GM12878 (cell line): ENCODE results near the gene PLA2G3. TPM values are rescaled to one million over a fixed set of nuclear protein-coding genes. Genes with fewer than 3 reads are reported as not detected.

Experiments used
- ATAC-seq: fragments of 200-7000 bp; cut with Tn5 transposase; 3 replicates; pipeline ENCODE4 v1.9.1; 2020; ENCODE audit warnings: mild to moderate bottlenecking, moderate library complexity
- BruUV-seq: library from RNA; stranded (reverse); fragments of 400-500 nt; replicated peaks from 2 replicates; lab custom pipeline; 2021; lab: Mats Ljungman, UMichigan
- CTCF ChIA-PET: fragments of 300-600 bp; sonication (Branson Sonifier 250); formaldehyde crosslinking; extraction: SDS; loops from one replicate; lab custom pipeline; 2021; ENCODE audit warnings: inconsistent platforms; lab: Yijun Ruan, JAX
- POLR2A ChIA-PET: fragments of 350-600 bp; formaldehyde crosslinking; extraction: SDS; loops from one replicate; lab custom pipeline; 2021; ENCODE audit warnings: inconsistent platforms; lab: Charles Lee
- RAD21 ChIA-PET: fragments of 300-600 bp; sonication (Branson Sonifier 250); formaldehyde crosslinking; loops from one replicate; lab custom pipeline; 2023; ENCODE audit warnings: antibody characterized with exemption; ENCODE audit not compliant: unreplicated experiment; lab: Charles Lee
- SMC1A ChIA-PET: fragments of 300-600 bp; sonication (Branson Sonifier 250); formaldehyde crosslinking; loops from one replicate; lab custom pipeline; 2023; ENCODE audit not compliant: unreplicated experiment, uncharacterized antibody; lab: Charles Lee
- DNase-seq: peaks from one replicate; pipeline ENCODE4 v3.0.0-alpha.2; 2011; ENCODE audit warnings: low read depth, low spot score
- FAIRE-seq: peaks from 3 replicates; lab custom pipeline; 2011; peaks lifted over from hg19 to GRCh38; lab: Jason Lieb, UNC
- H2AFZ ChIP-seq: 2 replicates; pipeline ENCODE4 v1.6.0; 2011; ENCODE audit warnings: low read depth, low read length, control low read depth; ENCODE audit not compliant: control insufficient read depth
- H3K27ac ChIP-seq: 2 replicates; pipeline ENCODE4 v1.5.1; 2011; ENCODE audit warnings: control low read depth; ENCODE audit not compliant: control insufficient read depth, insufficient read depth
- H3K27me3 ChIP-seq, 2 experiments: replicated peaks in 1 of 2; 2 replicates each; pipeline versions ENCODE4 v1.6.0 to v1.6.1; 2011; ENCODE audit warnings: low read length in 1 of 2; ENCODE audit not compliant: control insufficient read depth in 2 of 2, insufficient read depth in 2 of 2
- H3K36me3 ChIP-seq, 2 experiments: 2 replicates each; pipeline ENCODE4 v1.5.1; 2011; ENCODE audit warnings: low read length in 1 of 2; ENCODE audit not compliant: control insufficient read depth in 2 of 2, insufficient read depth in 2 of 2
- H3K4me1 ChIP-seq: 2 replicates; pipeline ENCODE4 v1.6.1; 2011; ENCODE audit warnings: mild to moderate bottlenecking, low read length, moderate library complexity, mixed read lengths; ENCODE audit not compliant: control insufficient read depth, insufficient read depth
- H3K4me2 ChIP-seq: 2 replicates; pipeline ENCODE4 v1.6.0; 2011; ENCODE audit warnings: control low read depth; ENCODE audit not compliant: control insufficient read depth, insufficient read depth
- H3K4me3 ChIP-seq: fragments of 200-600 bp; sonication (generic); 2 replicates; pipeline ENCODE4 v1.5.1; 2016
- H3K79me2 ChIP-seq: 2 replicates; pipeline ENCODE4 v1.6.0; 2011; ENCODE audit warnings: low read length; ENCODE audit not compliant: control insufficient read depth, insufficient read depth
- H3K9ac ChIP-seq: 2 replicates; pipeline ENCODE4 v1.8.0; 2011; ENCODE audit warnings: low read length, control low read depth, mixed read lengths; ENCODE audit not compliant: control insufficient read depth, insufficient read depth
- H3K9me3 ChIP-seq: replicated peaks from 3 replicates; pipeline ENCODE4 v1.5.1; 2011; ENCODE audit warnings: mild to moderate bottlenecking, low read length; ENCODE audit not compliant: control insufficient read depth, insufficient read depth
- H4K20me1 ChIP-seq: 2 replicates; pipeline ENCODE4 v1.6.0; 2011; ENCODE audit not compliant: control insufficient read depth, insufficient read depth
- ASH2L ChIP-seq: fragments of 300-600, 200-600 bp; sonication (generic); IDR thresholded peaks from 2 replicates; pipeline ENCODE4 v1.6.1; 2017; ENCODE audit warnings: low read depth, mild to moderate bottlenecking, borderline replicate concordance
- CEBPB ChIP-seq, 2 experiments: fragments of 150-350 bp in 1 of 2; IDR thresholded peaks; 2 replicates each; pipeline ENCODE4 v1.6.1; 2012 to 2014; ENCODE audit warnings: low read depth in 2 of 2, low read length in 2 of 2, borderline replicate concordance in 1 of 2, inconsistent platforms in 1 of 2
- POLR2A ChIP-seq: IDR thresholded peaks from 2 replicates; pipeline ENCODE4 v1.6.1; 2011; ENCODE audit warnings: low read depth, mild to moderate bottlenecking, low read length
- POLR2AphosphoS5 ChIP-seq: IDR thresholded peaks from 2 replicates; pipeline ENCODE4 v1.6.1; 2011; ENCODE audit warnings: mild to moderate bottlenecking, low read length, inconsistent platforms
- RB1 ChIP-seq: fragments of 450-650 bp; formaldehyde crosslinking; IDR thresholded peaks from 2 replicates; pipeline ENCODE4 v1.6.1; 2017; ENCODE audit warnings: mild to moderate bottlenecking, borderline replicate concordance
- SUZ12 ChIP-seq: fragments of 200-600 bp; sonication (generic); IDR thresholded peaks from one replicate; pipeline ENCODE4 v1.6.1; 2018; ENCODE audit warnings: antibody characterized with exemption, mild to moderate bottlenecking; ENCODE audit not compliant: unreplicated experiment
- WRNIP1 ChIP-seq: IDR thresholded peaks from 2 replicates; pipeline ENCODE4 v1.6.1; 2011; ENCODE audit warnings: low read depth, low read length, improper control_type of control experiment, borderline replicate concordance
- WGBS: methylation state at CpG from one replicate; pipeline ENCODE4 v1.1.6; 2016; ENCODE audit warnings: low lambda C conversion rate; ENCODE audit not compliant: insufficient replicate concordance, insufficient coverage; ENCODE audit errors: missing lambda C conversion rate; 5-methylcytosine and 5-hydroxymethylcytosine counted together
- in situ Hi-C: fragments of 300-500 bp; cut with MboI; formaldehyde crosslinking; loops from 9 replicates; pipeline ENCODE4 v1.14.3; 2018; ENCODE audit warnings: mixed read lengths
- intact Hi-C: fragments of 100-400 bp; cut with micrococcal nuclease; formaldehyde crosslinking; loops from one replicate; pipeline ENCODE4 v1.14.2; 2022; ENCODE audit not compliant: unreplicated experiment
- polyA plus RNA-seq, 11 experiments: library from polyadenylated mRNA; depleted of rRNA in 4 of 11; unstranded in 6 of 11; stranded (reverse) in 5 of 11; fragments of >200 nt; fragmentation: Nextera tagmentation in 4 of 11; fragmentation: Illumina TruSeq in 1 of 11; extraction: Ambion mirVana in 4 of 11; extraction: Trizol in 1 of 11; gene quantifications; 1 replicate in 1 of 11; 2 replicates in 10 of 11; pipeline versions ENCODE4 v1.2.1 to v1.2.3, GENCODE V29; 2011 to 2016; ENCODE audit warnings: inconsistent platforms in 2 of 11, missing spikeins in 2 of 11, low read depth in 1 of 11
- total RNA-seq, 4 experiments: library from RNA; depleted of rRNA in 3 of 4; stranded (reverse); fragments of >200 nt in 3 of 4; fragmentation: Illumina TruSeq in 1 of 4; extraction: Trizol in 1 of 4; gene quantifications; 2 replicates each; pipeline versions ENCODE4 v1.2.1 to v1.2.3, GENCODE V29; 2013 to 2021
- TF ChIP-seq, protein P1 (sequence below): fragments of 450-650 bp; IDR thresholded peaks from 2 replicates; pipeline ENCODE4 v1.6.1; 2017; ENCODE audit warnings: low read depth, mild to moderate bottlenecking, moderate library complexity
- TF ChIP-seq, protein P2 (sequence below): fragments of 450-650 bp; IDR thresholded peaks from 2 replicates; pipeline ENCODE4 v1.6.1; 2017; ENCODE audit warnings: mild to moderate bottlenecking, moderate library complexity

Gene PLA2G3
- total and polyA plus RNA-seq, 10 of the 15 experiments (the other 5 are each of a cell fraction or from before 2014, with no cell fraction given) = 0.04 TPM; not detected in 9

DNA sequence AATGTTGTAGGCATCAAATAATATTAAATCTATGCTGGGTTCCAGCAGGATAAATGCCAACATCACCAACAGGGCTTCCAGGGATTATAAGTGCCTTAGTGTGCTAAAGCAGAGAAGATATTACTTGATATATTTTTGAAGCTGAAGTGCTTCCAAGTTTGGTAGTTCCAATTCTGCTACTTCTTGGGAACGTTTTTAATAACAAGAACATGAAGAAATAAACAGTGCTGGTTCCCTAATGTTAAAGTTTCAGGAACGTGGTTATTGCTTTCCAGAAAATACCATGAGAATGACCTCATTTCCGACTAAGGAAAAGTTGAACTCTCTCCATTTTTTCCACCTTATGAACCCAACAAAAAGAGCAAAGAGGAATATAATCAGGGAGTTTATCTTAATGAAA lies 15.1 kb upstream of the PLA2G3 start:
- in situ Hi-C loops = no loop called here
- POLR2A ChIA-PET = interaction anchor here (0.6 to 0.9 kb wide), 2 partner anchors 34 to 233 kb away, joined by 3 to 8 read pairs; no protein-coding TSS in a partner anchor
- H2AFZ ChIP-seq = no peak overlapping the region

More for the DNA sequence above, 15.1 kb upstream of the PLA2G3 start:
- no peak overlapping the region for H3K4me3 ChIP-seq
- H3K4me1 ChIP-seq = no peaks in the 10 kb centered on the region
- TF ChIP-seq POLR2AphosphoS5 (no peak), SUZ12 (no peak), WRNIP1 (no peak), ASH2L (no peak), POLR2A (no peak), RB1 (no peak), CEBPB (IDR thresholded peaks at IDR 0.05; ENCODE audit: borderline replicate concordance in 1 of 2, low read depth in 2 of 2, low read length in 2 of 2) (no peak)
- TF ChIP-seq, protein P1, sequence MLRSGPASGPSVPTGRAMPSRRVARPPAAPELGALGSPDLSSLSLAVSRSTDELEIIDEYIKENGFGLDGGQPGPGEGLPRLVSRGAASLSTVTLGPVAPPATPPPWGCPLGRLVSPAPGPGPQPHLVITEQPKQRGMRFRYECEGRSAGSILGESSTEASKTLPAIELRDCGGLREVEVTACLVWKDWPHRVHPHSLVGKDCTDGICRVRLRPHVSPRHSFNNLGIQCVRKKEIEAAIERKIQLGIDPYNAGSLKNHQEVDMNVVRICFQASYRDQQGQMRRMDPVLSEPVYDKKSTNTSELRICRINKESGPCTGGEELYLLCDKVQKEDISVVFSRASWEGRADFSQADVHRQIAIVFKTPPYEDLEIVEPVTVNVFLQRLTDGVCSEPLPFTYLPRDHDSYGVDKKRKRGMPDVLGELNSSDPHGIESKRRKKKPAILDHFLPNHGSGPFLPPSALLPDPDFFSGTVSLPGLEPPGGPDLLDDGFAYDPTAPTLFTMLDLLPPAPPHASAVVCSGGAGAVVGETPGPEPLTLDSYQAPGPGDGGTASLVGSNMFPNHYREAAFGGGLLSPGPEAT = no peak
- TF ChIP-seq, protein P2, sequence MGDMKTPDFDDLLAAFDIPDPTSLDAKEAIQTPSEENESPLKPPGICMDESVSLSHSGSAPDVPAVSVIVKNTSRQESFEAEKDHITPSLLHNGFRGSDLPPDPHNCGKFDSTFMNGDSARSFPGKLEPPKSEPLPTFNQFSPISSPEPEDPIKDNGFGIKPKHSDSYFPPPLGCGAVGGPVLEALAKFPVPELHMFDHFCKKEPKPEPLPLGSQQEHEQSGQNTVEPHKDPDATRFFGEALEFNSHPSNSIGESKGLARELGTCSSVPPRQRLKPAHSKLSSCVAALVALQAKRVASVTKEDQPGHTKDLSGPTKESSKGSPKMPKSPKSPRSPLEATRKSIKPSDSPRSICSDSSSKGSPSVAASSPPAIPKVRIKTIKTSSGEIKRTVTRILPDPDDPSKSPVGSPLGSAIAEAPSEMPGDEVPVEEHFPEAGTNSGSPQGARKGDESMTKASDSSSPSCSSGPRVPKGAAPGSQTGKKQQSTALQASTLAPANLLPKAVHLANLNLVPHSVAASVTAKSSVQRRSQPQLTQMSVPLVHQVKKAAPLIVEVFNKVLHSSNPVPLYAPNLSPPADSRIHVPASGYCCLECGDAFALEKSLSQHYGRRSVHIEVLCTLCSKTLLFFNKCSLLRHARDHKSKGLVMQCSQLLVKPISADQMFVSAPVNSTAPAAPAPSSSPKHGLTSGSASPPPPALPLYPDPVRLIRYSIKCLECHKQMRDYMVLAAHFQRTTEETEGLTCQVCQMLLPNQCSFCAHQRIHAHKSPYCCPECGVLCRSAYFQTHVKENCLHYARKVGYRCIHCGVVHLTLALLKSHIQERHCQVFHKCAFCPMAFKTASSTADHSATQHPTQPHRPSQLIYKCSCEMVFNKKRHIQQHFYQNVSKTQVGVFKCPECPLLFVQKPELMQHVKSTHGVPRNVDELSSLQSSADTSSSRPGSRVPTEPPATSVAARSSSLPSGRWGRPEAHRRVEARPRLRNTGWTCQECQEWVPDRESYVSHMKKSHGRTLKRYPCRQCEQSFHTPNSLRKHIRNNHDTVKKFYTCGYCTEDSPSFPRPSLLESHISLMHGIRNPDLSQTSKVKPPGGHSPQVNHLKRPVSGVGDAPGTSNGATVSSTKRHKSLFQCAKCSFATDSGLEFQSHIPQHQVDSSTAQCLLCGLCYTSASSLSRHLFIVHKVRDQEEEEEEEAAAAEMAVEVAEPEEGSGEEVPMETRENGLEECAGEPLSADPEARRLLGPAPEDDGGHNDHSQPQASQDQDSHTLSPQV = no peak
- ChIA-PET SMC1A (interaction anchor here (0.7 kb wide), 1 partner anchor 554 kb away, joined by 3 read pairs; no protein-coding TSS in a partner anchor), CTCF (interaction anchor here (1.1 kb wide), 1 partner anchor 117 kb away, joined by 4 read pairs; no protein-coding TSS in a partner anchor), RAD21 (no interaction called here)
- peaks cover 2% of the 10 kb centered on the region for H3K79me2 ChIP-seq
- DNase-seq = no peak
- no peaks in the 10 kb centered on the region; a peak in 1 of 4 replicates for H3K27me3 ChIP-seq
- intact Hi-C loops = no loop called here
- no peak overlapping the region for H3K4me2 ChIP-seq
- no peak for ATAC-seq
- no peak overlapping the region for H3K27ac ChIP-seq
- BruUV-seq = no TSS peak
- 3% methylated on average over 3 of the region's 3 CpGs for WGBS
- H4K20me1 ChIP-seq = no peaks in the 10 kb centered on the region
- no peaks in the 10 kb centered on the region for H3K9me3 ChIP-seq
- FAIRE-seq = no peak
- no peak overlapping the region for H3K9ac ChIP-seq
- no peaks in the 10 kb centered on the region for H3K36me3 ChIP-seq
